Hepatocyte (in vitro differentiated cells): Measurements from ENCODE around the gene GH2. TPM values are rescaled to one million over a fixed set of nuclear protein-coding genes. Genes with fewer than 3 reads are reported as not detected.
"Not testable (repeated sequence)": the region's sequence is repeated elsewhere in the genome, so short reads cannot be mapped to it uniquely, and the experiment has no call there.

ENCODE experiments used
- DNase-seq: peaks from one replicate; pipeline ENCODE4 v3.0.0-alpha.2; 2016; ENCODE audit warnings: low spot score
- H2AFZ ChIP-seq: fragments of 200-600 bp; sonication (generic); 2 replicates; pipeline ENCODE4 v1.6.0; 2016; ENCODE audit warnings: antibody characterized with exemption, mild to moderate bottlenecking
- H3K27ac ChIP-seq: fragments of 200-600 bp; sonication (generic); 2 replicates; pipeline ENCODE4 v1.5.1; 2016; ENCODE audit warnings: mild to moderate bottlenecking
- H3K27me3 ChIP-seq: fragments of 200-600 bp; sonication (generic); 2 replicates; pipeline ENCODE4 v1.6.1; 2016
- H3K36me3 ChIP-seq: fragments of 200-600 bp; sonication (generic); replicated peaks from 2 replicates; pipeline ENCODE4 v1.5.1; 2016; ENCODE audit warnings: low read depth; ENCODE audit not compliant: insufficient read depth
- H3K4me1 ChIP-seq: fragments of 200-600 bp; sonication (generic); 2 replicates; pipeline ENCODE4 v1.5.1; 2016; ENCODE audit warnings: mild to moderate bottlenecking, moderate library complexity; ENCODE audit not compliant: insufficient read depth
- H3K4me2 ChIP-seq: fragments of 200-600 bp; sonication (generic); 2 replicates; pipeline ENCODE4 v1.6.0; 2016
- H3K4me3 ChIP-seq: fragments of 200-600 bp; sonication (generic); 2 replicates; pipeline ENCODE4 v1.5.1; 2016; ENCODE audit warnings: mild to moderate bottlenecking
- H3K79me2 ChIP-seq: fragments of 200-600 bp; sonication (generic); 2 replicates; pipeline ENCODE4 v1.6.0; 2017; ENCODE audit warnings: mild to moderate bottlenecking
- H3K9me2 ChIP-seq: fragments of 200-600 bp; sonication (generic); replicated peaks from 2 replicates; pipeline ENCODE4 v1.6.0; 2017; ENCODE audit warnings: mild to moderate bottlenecking; ENCODE audit not compliant: insufficient read depth
- H3K9me3 ChIP-seq: fragments of 200-600 bp; sonication (generic); 2 replicates; pipeline ENCODE4 v1.5.1; 2016; ENCODE audit warnings: low read depth, mild to moderate bottlenecking
- H4K20me1 ChIP-seq: fragments of 200-600 bp; sonication (generic); 2 replicates; pipeline ENCODE4 v1.6.0; 2016; ENCODE audit warnings: mild to moderate bottlenecking; ENCODE audit not compliant: insufficient read depth, poor library complexity, severe bottlenecking
- CTCF ChIP-seq: fragments of 200-600 bp; sonication (generic); IDR thresholded peaks from 2 replicates; pipeline ENCODE4 v1.5.1; 2016; ENCODE audit warnings: antibody characterized with exemption, mild to moderate bottlenecking; ENCODE audit not compliant: poor library complexity
- EZH2 ChIP-seq: fragments of 200-600 bp; sonication (generic); IDR thresholded peaks from 2 replicates; pipeline ENCODE4 v1.6.1; 2016; ENCODE audit warnings: antibody characterized with exemption, mild to moderate bottlenecking, borderline replicate concordance
- EZH2phosphoT487 ChIP-seq: fragments of 200-600 bp; sonication (generic); IDR thresholded peaks from one replicate; pipeline ENCODE4 v1.6.1; 2018; ENCODE audit warnings: antibody characterized with exemption, mild to moderate bottlenecking, low read depth, moderate library complexity; ENCODE audit not compliant: unreplicated experiment, severe bottlenecking
- WGBS: methylation state at CpG from one replicate; pipeline ENCODE4 v1.1.6; 2016; ENCODE audit warnings: low lambda C conversion rate; ENCODE audit errors: missing lambda C conversion rate; 5-methylcytosine and 5-hydroxymethylcytosine counted together
- polyA plus RNA-seq: library from polyadenylated mRNA; unstranded; fragments of >200 nt; fragmentation: Nextera tagmentation; extraction: Ambion mirVana; gene quantifications from 2 replicates; pipeline ENCODE4 v1.2.1, GENCODE V29; 2016
- total RNA-seq: library from RNA; depleted of rRNA; stranded (reverse); fragments of >200 nt; gene quantifications from 2 replicates; pipeline ENCODE4 v1.2.3, GENCODE V29; 2014

The GH2 gene
- total and polyA plus RNA-seq, 2 experiments from 2014 or later: not detected

- no peaks in the 10 kb centered on the region for H3K9me2 ChIP-seq
- H3K27ac ChIP-seq: no peak overlapping the region
- H3K36me3 ChIP-seq: no peaks in the 10 kb centered on the region
- H2AFZ ChIP-seq: no peak overlapping the region
- no peak overlapping the region for H3K4me3 ChIP-seq
- peaks cover 7% of the 10 kb centered on the region for H3K27me3 ChIP-seq
- no peaks in the 10 kb centered on the region for H3K4me1 ChIP-seq
- TF ChIP-seq EZH2 (no peak), CTCF (peak; percentile 82), EZH2phosphoT487 (no peak)
- no peaks in the 10 kb centered on the region for H4K20me1 ChIP-seq
- DNase-seq: peak; percentile 73
- no peaks in the 10 kb centered on the region for H3K79me2 ChIP-seq
- no peaks in the 10 kb centered on the region for H3K9me3 ChIP-seq
- H3K4me2 ChIP-seq: no peak overlapping the region
- WGBS: 50% methylated on average over 8 of the region's 8 CpGs
These were observed 37.6 kb upstream of the GH2 start for GRCh38 chr17:63919311-63919723.

- not testable (repeated sequence) for H3K4me3 ChIP-seq, H3K4me1 ChIP-seq, DNase-seq, H4K20me1 ChIP-seq, H3K4me2 ChIP-seq, H3K79me2 ChIP-seq, H3K9me3 ChIP-seq, H3K36me3 ChIP-seq, H2AFZ ChIP-seq, H3K27ac ChIP-seq, H3K27me3 ChIP-seq, H3K9me2 ChIP-seq
- 41% methylated on average over 10 of the region's 10 CpGs for WGBS
These were observed 37.1 kb upstream of the GH2 start, which contains the start of gene GH1 for GRCh38 chr17:63918789-63919305. GH1 (minus strand) TSS chr17:63918839; CDS start chr17:63918776, 63 bp downstream.

- H3K4me1 ChIP-seq: no peaks in the 10 kb centered on the region
- H3K4me3 ChIP-seq: no peak overlapping the region
- H3K27me3 ChIP-seq: peaks cover 7% of the 10 kb centered on the region
- no peaks in the 10 kb centered on the region for H3K9me3 ChIP-seq
- no peak for TF ChIP-seq EZH2
- TF ChIP-seq CTCF: no peak
- TF ChIP-seq EZH2phosphoT487: no peak
- no peaks in the 10 kb centered on the region for H3K36me3 ChIP-seq
- H2AFZ ChIP-seq: no peak overlapping the region
- WGBS: 31% methylated on average over 10 of the region's 10 CpGs
- DNase-seq: no peak
- H3K79me2 ChIP-seq: no peaks in the 10 kb centered on the region
- no peaks in the 10 kb centered on the region for H3K9me2 ChIP-seq
- H4K20me1 ChIP-seq: no peaks in the 10 kb centered on the region
- H3K4me2 ChIP-seq: no peak overlapping the region
- H3K27ac ChIP-seq: no peak overlapping the region
These were observed 36.6 kb upstream of the GH2 start for GRCh38 chr17:63918305-63918704.

- Histone ChIP-seq H3K27ac (no peak overlapping the region), H3K4me1 (no peaks in the 10 kb centered on the region), H3K36me3 (no peaks in the 10 kb centered on the region), H3K9me3 (no peaks in the 10 kb centered on the region), H3K4me3 (no peak overlapping the region), H3K4me2 (no peak overlapping the region), H3K79me2 (no peaks in the 10 kb centered on the region), H3K27me3 (peaks cover 7% of the 10 kb centered on the region), H3K9me2 (no peaks in the 10 kb centered on the region), H2AFZ (no peak overlapping the region), H4K20me1 (no peaks in the 10 kb centered on the region)
- DNase-seq: no peak
- no peak for TF ChIP-seq EZH2phosphoT487
- TF ChIP-seq CTCF: no peak
- no peak for TF ChIP-seq EZH2
- WGBS: 75% methylated on average over 13 of the region's 13 CpGs
These were observed 35.9 kb upstream of the GH2 start for GRCh38 chr17:63917646-63918045.

GRCh38 chr17:63917206-63917605, 35.5 kb upstream of the GH2 start:
- not testable (repeated sequence) for H2AFZ ChIP-seq, H3K9me3 ChIP-seq, H4K20me1 ChIP-seq, H3K9me2 ChIP-seq, H3K79me2 ChIP-seq, H3K4me1 ChIP-seq, H3K4me3 ChIP-seq, DNase-seq, H3K27ac ChIP-seq, H3K36me3 ChIP-seq, H3K4me2 ChIP-seq, H3K27me3 ChIP-seq
- WGBS: 95% methylated on average over 11 of the region's 11 CpGs
